GM11168 (cell line): ENCODE measurements around the gene ORAI2.
"Not testable (repeated sequence)": the region's sequence is repeated elsewhere in the genome, so short reads cannot be mapped to it uniquely, and the experiment has no call there.

Source experiments
- in situ Hi-C: fragments of 300-500 bp; cut with MboI; formaldehyde crosslinking; loops from one replicate; pipeline ENCODE4 v1.12.0; 2022; ENCODE audit warnings: low sequenced_read_pairs; ENCODE audit not compliant: unreplicated experiment

ORAI2 gene

GRCh38 chr7:102467581-102468477 is 34.5 kb downstream of the ORAI2 start:
- in situ Hi-C loops, result no loop called here

DNA sequence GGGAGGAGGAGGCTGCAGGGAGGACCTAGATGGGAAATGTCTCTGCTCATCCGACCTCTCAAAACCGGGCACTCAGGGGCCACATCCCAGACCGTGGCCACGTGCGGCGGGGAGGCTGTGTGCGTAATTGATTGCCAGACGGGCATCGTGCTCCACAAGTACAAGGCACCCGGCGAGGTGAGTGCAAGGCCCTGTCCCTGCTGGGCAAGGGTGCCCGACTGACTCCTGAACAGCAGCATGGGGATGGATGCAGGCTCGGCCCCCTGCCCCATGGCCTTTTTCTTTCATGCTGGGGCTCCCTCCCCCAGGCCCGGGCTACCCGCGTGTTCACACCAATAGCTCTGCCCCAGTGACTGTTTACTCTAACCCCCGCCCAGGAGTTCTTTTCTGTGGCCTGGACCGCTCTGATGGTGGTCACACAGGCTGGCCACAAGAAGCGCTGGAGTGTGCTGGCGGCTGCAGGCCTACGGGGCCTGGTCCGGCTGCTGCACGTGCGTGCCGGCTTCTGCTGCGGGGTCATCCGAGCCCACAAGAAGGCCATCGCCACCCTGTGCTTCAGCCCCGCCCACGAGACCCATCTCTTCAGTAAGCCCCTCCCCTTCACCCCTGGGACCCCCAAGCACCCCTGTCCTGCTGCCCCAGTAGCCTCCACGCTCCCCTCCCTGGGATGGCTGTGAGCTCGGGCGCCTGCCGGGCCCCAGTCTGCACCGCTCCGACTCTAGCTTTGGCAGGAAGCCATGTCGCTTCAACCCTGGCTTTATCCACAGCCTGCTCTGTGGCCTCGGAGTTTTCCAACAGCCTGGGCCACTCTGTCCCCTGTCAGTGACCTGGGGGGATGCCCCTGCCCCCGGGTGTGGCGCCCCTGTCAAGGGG is 35.3 kb downstream of the ORAI2 start:
- in situ Hi-C loops, result no loop called here

DNA sequence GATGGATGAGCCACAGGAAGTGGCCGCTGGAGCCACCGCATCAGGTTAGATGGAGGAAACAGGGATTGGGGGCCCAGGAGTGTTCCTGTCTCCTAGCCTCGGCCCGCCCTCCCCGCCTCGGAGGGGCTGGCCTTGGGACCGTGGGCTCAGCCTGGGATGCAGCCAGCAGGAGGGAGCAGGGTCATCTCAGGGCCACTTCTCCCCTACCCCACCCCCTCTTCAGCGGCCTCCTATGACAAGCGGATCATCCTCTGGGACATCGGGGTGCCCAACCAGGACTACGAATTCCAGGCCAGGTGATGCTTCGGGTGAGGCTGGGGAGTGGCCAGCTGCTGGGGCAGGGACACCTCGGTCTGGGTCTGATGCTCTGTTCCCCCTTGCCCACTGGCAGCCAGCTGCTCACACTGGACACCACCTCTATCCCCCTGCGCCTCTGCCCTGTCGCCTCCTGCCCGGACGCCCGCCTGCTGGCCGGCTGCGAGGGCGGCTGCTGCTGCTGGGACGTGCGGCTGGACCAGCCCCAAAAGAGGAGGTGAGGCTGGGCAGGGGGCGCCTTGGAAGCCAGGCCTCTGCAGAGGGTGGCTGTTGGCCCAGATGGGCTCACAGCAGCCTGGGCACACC is 36.1 kb downstream of the ORAI2 start:
- in situ Hi-C loops, result no loop called here

DNA sequence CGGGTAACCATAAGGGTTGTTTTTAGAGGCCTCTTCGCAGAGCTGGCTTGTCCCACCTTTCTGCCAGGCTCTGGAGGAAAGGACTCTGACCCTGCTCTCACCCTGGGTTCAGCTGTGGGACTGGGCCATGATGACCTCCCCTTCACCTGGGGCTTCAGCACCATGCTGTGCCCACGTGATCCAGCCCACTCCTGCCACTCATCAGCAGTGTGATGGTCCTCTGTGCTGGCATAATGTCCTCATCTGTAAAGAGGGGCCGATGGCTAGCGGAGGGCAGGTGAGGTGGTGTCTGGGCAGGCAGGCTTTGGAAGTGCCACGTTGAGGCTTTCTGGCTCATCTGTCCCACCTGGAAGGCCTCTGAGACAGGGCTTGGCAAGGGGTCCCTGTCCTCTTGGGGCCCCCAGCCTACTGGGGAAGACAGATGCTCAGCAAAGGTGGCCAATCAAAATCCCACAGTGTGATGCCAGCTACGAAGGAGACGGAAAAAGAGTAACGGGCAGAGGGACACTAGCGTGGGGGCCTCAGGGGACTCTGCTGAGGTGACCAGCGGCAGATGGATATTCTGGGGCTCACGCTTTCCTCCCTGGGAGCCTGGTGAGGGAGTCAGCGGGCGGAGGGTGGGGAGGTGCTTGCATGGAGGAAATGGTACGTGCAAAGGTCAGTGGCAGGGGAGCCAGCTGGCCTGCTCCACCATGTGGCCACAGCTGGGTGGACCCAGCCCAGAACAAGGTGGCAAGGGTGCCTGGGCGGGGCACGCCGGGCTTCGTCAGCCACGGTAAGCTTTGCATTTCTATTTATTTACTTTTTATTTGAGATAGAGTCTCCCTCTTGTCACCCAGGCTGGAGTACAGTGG is 36.8 kb downstream of the ORAI2 start:
- in situ Hi-C loops, result no loop called here

- in situ Hi-C loops, result no loop called here
Measured at GRCh38 chr7:102471791-102472125, 38.4 kb downstream of the ORAI2 start.

GRCh38 chr7:102472126-102473041 is 39.0 kb downstream of the ORAI2 start:
- in situ Hi-C loops, result no loop called here

DNA sequence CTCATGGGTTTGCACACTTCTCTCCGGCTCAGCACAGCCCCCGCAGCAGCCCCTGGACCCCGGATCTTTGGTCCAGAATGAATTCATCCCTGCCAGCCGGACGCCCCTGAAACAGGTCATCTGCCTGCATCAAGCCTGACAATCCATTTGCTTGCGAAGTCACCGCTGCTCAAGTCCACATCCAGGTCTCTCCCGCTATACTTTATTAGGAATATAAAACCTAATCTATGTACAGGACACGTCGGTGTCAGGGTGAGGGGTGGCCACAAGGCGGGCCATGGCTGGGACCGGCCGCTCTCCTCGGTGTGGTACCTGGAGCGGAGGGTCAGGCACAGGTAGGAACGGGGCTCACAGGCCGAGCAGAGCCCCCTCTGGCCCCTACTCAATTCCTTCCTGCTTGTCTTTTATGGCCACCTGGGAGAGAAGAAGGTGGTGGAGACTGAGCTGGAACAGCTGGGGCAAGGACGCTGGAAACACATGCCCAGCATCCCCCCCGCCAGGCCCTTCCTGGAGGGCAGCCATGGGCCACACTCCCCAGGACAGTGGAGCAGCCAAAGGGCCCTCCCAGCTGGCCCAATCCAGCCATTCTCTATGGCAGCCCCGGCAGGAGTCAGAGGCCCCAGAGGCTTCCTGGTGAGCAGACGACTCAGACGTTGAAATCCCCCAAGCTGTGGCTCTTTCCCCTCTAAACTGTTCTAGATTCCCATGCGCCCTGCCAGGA is 40.1 kb downstream of the ORAI2 start:
- in situ Hi-C loops, result no loop called here

DNA sequence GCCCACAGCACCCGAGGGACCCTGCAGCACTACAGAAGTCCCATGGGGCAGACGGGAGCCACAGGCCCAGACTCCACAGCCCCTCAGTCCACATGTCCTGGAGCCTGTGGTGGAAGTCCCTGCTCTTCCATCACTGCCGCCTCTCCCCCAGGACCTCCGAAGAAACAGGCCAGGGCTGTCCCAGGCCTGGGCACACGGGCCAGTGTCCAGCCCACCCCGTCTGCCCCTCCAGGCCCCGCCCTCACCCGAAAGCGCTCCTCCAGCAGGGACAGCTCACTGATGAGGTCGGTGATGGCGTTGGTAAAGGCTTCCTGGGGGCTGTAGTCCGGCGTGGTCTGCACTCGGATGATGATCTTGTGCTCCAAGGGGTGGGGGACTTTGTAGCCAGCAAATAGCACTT is 40.7 kb downstream of the ORAI2 start:
- in situ Hi-C loops, result not testable (repeated sequence)

- in situ Hi-C loops, result not testable (repeated sequence)
Measured at GRCh38 chr7:102474736-102475435, 41.5 kb downstream of the ORAI2 start.

DNA sequence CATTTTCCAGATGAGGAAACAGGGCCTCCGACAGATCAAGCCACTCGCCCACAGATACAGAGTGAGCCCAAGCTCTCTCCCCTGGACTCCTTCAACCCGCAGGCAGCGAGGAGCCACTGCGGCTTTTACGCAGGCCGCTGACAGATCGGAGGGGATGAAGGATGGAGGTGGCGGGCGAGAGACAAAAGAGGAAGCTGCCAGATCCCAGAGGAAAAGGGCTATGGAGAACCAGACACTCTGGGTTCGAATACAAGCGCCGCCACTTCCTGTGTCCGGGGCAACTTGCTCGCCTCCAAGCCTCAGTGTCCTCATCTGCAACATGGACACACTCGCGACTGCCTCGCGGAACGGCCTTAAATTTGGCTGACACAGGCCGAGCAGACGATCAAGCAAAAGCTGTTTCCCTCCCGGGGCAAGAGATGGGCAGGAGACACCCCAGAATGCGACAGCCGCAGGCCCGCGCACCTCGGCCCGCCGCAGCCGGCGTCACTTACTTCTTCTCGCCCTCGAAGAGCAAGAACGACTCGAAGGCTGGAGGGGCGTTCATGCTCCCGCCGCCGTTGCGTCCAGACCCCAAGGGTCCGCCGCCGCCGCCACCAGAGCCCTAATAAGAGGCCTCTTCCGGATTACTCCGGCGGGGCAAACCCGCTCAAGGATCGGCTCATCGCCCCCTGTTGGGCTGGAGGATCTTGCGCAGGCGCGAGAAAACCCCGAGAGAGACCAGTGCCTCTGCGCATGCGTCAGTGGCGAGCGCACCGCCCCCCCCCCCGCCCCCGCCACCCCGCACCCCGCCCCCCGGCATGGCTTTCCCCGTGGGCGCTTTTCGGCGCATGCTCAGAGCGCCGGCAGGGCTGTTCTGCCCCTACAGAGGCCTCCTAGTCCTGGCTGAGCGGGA is 45.2 kb downstream of the ORAI2 start, which contains the start of gene POLR2J:
TSS of gene POLR2J (minus strand) at position 609 of the 895 bp plus-strand sequence. CDS start at position 547, 62 bp downstream.
- in situ Hi-C loops, result not testable (repeated sequence)

GRCh38 chr7:102479209-102479584 is 45.8 kb downstream of the ORAI2 start:
- in situ Hi-C loops, result not testable (repeated sequence)

- in situ Hi-C loops, result not testable (repeated sequence)
Measured at GRCh38 chr7:102479982-102480637, 46.7 kb downstream of the ORAI2 start.

GRCh38 chr7:102481962-102482361 is 48.6 kb downstream of the ORAI2 start:
- in situ Hi-C loops, result not testable (repeated sequence)

- in situ Hi-C loops, result not testable (repeated sequence)
Measured at GRCh38 chr7:102484317-102484716, 50.9 kb downstream of the ORAI2 start.

DNA sequence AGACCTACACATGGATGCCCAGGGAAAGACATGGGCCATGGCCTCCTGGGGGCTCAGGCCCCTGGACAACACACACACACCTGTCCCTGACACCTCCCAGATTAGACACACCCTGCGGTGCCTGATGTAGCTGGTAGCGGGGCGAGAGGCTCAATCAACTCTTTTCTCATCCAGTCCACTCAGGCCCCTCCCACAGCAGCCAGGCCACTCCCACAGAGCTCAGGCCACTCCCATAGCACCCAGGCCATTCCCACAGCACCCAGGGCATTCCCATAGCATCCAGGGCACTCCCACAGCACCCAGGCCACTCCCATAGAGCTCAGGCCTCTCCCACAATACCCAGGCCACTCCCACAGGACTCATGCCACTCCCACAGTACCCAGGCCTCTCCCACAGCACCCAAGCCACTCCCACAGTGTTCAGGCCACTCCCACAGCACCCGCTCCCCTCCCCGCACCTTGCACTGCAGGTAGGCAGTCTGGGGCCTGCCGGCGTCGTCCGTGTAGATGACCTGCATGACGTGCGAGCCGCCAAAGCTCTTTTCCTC is 57.2 kb downstream of the ORAI2 start:
- in situ Hi-C loops, result not testable (repeated sequence)
